IMR-90 (cell line): ENCODE data around the gene MDFIC2.

Source experiments
- CEBPB ChIP-seq: IDR thresholded peaks from 2 replicates; pipeline ENCODE4 v1.6.1; 2012; ENCODE audit warnings: low read depth, low read length, improper control_type of control experiment
- CHD1 ChIP-seq: IDR thresholded peaks from 2 replicates; pipeline ENCODE4 v1.6.1; 2012; ENCODE audit warnings: low read depth, low read length, improper control_type of control experiment
- MAZ ChIP-seq: IDR thresholded peaks from 2 replicates; pipeline ENCODE4 v1.6.1; 2012; ENCODE audit warnings: low read depth, mild to moderate bottlenecking, low read length, improper control_type of control experiment, moderate library complexity, borderline replicate concordance
- MXI1 ChIP-seq: IDR thresholded peaks from 2 replicates; pipeline ENCODE4 v1.6.1; 2012; ENCODE audit warnings: low read depth, mild to moderate bottlenecking, low read length, moderate library complexity, borderline replicate concordance
- POLR2A ChIP-seq: IDR thresholded peaks from 2 replicates; pipeline ENCODE4 v1.6.1; 2012; ENCODE audit warnings: mild to moderate bottlenecking, low read depth, low read length
- RAD21 ChIP-seq: IDR thresholded peaks from 2 replicates; pipeline ENCODE4 v1.6.1; 2012; ENCODE audit warnings: low read length, improper control_type of control experiment
- RCOR1 ChIP-seq: IDR thresholded peaks from 2 replicates; pipeline ENCODE4 v1.6.1; 2012; ENCODE audit warnings: mild to moderate bottlenecking, low read length, improper control_type of control experiment; ENCODE audit not compliant: insufficient replicate concordance
- RFX5 ChIP-seq: IDR thresholded peaks from 2 replicates; pipeline ENCODE4 v1.8.0; 2012; ENCODE audit warnings: low read depth, mild to moderate bottlenecking, low read length, moderate library complexity
- SMC3 ChIP-seq: fragments of 150-350 bp; IDR thresholded peaks from 2 replicates; pipeline ENCODE4 v1.6.1; 2016; ENCODE audit warnings: low read depth, mild to moderate bottlenecking, antibody characterized with exemption, low read length, moderate library complexity
- TF ChIP-seq, protein P1 (sequence below): conservative IDR thresholded peaks from 2 replicates; pipeline ENCODE4 v1.5.1; 2012; ENCODE audit warnings: mild to moderate bottlenecking, low read depth, low read length, improper control_type of control experiment
- TF ChIP-seq, protein P2 (sequence below): fragments of 150-350 bp; IDR thresholded peaks from 2 replicates; pipeline ENCODE4 v1.6.1; 2017; ENCODE audit warnings: mild to moderate bottlenecking, antibody characterized with exemption, low read length, low read depth

DNA sequence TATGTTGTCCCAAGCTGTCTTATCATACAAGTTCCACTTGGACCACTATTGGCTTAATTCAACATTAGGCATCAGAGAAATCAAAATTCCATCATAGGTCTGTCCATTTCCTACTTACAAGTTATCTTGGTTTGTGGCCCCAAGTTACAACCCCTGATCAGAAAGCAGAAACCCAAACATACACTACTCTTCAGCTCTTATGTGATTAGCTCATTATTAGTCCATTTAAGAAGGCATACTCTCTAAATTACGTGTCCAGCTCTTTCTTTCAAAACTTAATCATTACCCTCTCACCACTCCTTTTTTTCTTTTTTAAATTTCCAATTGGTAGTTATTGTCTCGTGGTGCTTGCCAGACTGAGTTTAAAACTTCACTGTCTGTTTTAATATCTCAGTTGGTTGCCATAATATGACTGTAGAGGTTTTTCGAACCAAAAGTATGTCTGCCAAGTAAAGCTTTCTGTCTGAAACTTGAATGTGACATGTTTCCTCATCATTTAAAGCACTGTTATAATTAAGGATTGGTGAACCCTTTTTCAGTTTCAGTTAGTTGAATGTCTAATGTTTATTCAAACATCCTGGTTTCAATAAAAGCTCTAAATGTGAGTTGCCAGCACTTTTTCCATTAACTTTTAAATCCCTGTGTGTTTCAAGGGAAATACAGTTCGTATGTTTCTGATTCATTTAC is 162.6 kb downstream of the MDFIC2 start:
- TF ChIP-seq POLR2A (no peak), CEBPB (no peak), RAD21 (no peak), RFX5 (no peak), MAZ (no peak), RCOR1 (no peak), SMC3 (no peak), CHD1 (no peak), MXI1 (no peak)
- TF ChIP-seq, protein P1, sequence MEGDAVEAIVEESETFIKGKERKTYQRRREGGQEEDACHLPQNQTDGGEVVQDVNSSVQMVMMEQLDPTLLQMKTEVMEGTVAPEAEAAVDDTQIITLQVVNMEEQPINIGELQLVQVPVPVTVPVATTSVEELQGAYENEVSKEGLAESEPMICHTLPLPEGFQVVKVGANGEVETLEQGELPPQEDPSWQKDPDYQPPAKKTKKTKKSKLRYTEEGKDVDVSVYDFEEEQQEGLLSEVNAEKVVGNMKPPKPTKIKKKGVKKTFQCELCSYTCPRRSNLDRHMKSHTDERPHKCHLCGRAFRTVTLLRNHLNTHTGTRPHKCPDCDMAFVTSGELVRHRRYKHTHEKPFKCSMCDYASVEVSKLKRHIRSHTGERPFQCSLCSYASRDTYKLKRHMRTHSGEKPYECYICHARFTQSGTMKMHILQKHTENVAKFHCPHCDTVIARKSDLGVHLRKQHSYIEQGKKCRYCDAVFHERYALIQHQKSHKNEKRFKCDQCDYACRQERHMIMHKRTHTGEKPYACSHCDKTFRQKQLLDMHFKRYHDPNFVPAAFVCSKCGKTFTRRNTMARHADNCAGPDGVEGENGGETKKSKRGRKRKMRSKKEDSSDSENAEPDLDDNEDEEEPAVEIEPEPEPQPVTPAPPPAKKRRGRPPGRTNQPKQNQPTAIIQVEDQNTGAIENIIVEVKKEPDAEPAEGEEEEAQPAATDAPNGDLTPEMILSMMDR = no peak
- TF ChIP-seq, protein P2, sequence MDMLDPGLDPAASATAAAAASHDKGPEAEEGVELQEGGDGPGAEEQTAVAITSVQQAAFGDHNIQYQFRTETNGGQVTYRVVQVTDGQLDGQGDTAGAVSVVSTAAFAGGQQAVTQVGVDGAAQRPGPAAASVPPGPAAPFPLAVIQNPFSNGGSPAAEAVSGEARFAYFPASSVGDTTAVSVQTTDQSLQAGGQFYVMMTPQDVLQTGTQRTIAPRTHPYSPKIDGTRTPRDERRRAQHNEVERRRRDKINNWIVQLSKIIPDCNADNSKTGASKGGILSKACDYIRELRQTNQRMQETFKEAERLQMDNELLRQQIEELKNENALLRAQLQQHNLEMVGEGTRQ = no peak
